Panc1 (cell line): Measurements from ENCODE around the gene MDM1. TPM values are rescaled to one million over a fixed set of nuclear protein-coding genes. Genes with fewer than 3 reads are reported as not detected.
A peak's percentile ranks its signal among the peaks of the same experiment; 100 is the strongest.

Source experiments
- ATAC-seq: fragments of 200-7000 bp; cut with Tn5 transposase; 2 replicates; pipeline ENCODE4 v1.9.1; 2020; ENCODE audit warnings: mild to moderate bottlenecking, moderate library complexity
- BruUV-seq: library from RNA; stranded (reverse); fragments of 400-500 nt; replicated peaks from 2 replicates; lab custom pipeline; 2021; lab: Mats Ljungman, UMichigan
- CTCF ChIA-PET: fragments of 300-600 bp; sonication (Branson Sonifier 250); formaldehyde crosslinking; loops from one replicate; lab custom pipeline; 2022; ENCODE audit warnings: antibody characterized with exemption; lab: Charles Lee
- POLR2A ChIA-PET: fragments of 300-600 bp; sonication (Branson Sonifier 250); formaldehyde crosslinking; loops from one replicate; lab custom pipeline; 2022; ENCODE audit warnings: antibody characterized with exemption; lab: Charles Lee
- DNase-seq: peaks from one replicate; pipeline ENCODE4 v3.0.0-alpha.2; 2010; ENCODE audit warnings: low read depth, low spot score
- H3K27ac ChIP-seq: 2 replicates; pipeline ENCODE4 v1.5.1; 2011; ENCODE audit warnings: mild to moderate bottlenecking, low read length, inconsistent platforms
- H3K27me3 ChIP-seq: fragments of 200-500 bp; sonication (Bioruptor generic); 2 replicates; pipeline ENCODE4 v1.6.0; 2014; ENCODE audit warnings: low read length, inconsistent platforms; ENCODE audit not compliant: control insufficient read depth, insufficient read depth
- H3K36me3 ChIP-seq: fragments of 200-500 bp; sonication (Bioruptor generic); 2 replicates; pipeline ENCODE4 v1.5.1; 2014; ENCODE audit warnings: inconsistent platforms, mild to moderate bottlenecking, low read length, moderate library complexity; ENCODE audit not compliant: control insufficient read depth, insufficient read depth
- H3K4me1 ChIP-seq: 2 replicates; pipeline ENCODE4 v1.5.1; 2011; ENCODE audit warnings: inconsistent platforms, mild to moderate bottlenecking, low read length, moderate library complexity; ENCODE audit not compliant: control insufficient read depth, insufficient read depth
- H3K4me3 ChIP-seq, 2 experiments: 2 replicates each; pipeline ENCODE4 v1.5.1; 2011 to 2012; ENCODE audit warnings: low read depth in 2 of 2, low read length in 2 of 2, mild to moderate bottlenecking in 2 of 2, inconsistent platforms in 1 of 2, moderate library complexity in 1 of 2
- H3K9me3 ChIP-seq: fragments of 200-500 bp; sonication (Bioruptor generic); 2 replicates; pipeline ENCODE4 v1.5.1; 2014; ENCODE audit warnings: low read depth, mild to moderate bottlenecking, inconsistent platforms, low read length, moderate library complexity; ENCODE audit not compliant: control insufficient read depth, insufficient read depth
- SIN3A ChIP-seq: IDR thresholded peaks from 2 replicates; pipeline ENCODE4 v1.6.1; 2012; ENCODE audit warnings: low read depth, mild to moderate bottlenecking, low read length, moderate library complexity, borderline replicate concordance; ENCODE audit not compliant: insufficient read depth
- TCF7L2 ChIP-seq: IDR thresholded peaks from 2 replicates; pipeline ENCODE4 v1.6.1; 2011; ENCODE audit warnings: mild to moderate bottlenecking, low read depth, low read length, inconsistent platforms
- in situ Hi-C: cut with HindIII; loops from 2 replicates; pipeline ENCODE4 v1.10.0; 2016; ENCODE audit warnings: low sequenced_read_pairs, low pct_unique_long_range_greater_than_20kb
- intact Hi-C: fragments of 100-400 bp; cut with micrococcal nuclease; formaldehyde crosslinking; loops from one replicate; pipeline ENCODE4 v1.10.0; 2022; ENCODE audit not compliant: unreplicated experiment
- total RNA-seq: library from RNA; stranded (reverse); gene quantifications from one replicate; pipeline ENCODE4 v1.2.1, GENCODE V29; 2021; ENCODE audit not compliant: unreplicated experiment
- TF ChIP-seq, protein P1 (sequence below): fragments of 450-650 bp; IDR thresholded peaks from 2 replicates; pipeline ENCODE4 v1.5.1; 2017; ENCODE audit warnings: mild to moderate bottlenecking
- TF ChIP-seq, protein P2 (sequence below), 2 experiments: IDR thresholded peaks; 2 replicates each; pipeline ENCODE4 v1.6.1; 2011 to 2012; ENCODE audit warnings: low read depth in 2 of 2, control low read depth in 1 of 2, low read length in 1 of 2, mild to moderate bottlenecking in 1 of 2, moderate library complexity in 1 of 2; ENCODE audit not compliant: insufficient read depth in 1 of 2

Gene MDM1
- total RNA-seq, 1 experiment from 2014 or later = 17.8 TPM

DNA sequence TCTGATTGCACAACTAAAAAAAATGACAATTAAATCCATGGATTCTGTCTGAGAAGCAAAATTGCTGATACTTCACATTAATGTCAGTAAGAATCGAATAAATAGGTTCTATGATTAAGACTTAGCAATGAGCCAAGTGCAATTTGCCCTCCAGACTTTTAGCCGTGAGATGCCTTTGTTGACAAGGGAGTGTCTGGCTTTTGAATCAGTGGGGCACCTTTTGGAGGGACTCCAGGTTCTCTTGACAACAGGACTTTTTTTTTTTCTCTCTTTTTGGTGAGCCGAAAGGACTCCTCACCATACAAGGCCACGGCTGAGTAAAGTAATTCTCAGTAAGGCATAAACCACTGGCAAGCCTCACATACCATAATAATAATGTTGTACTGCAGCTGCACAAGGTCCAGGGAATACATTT is 4.7 kb upstream of the MDM1 start:
- intact Hi-C loops = loop anchor here (10.0 kb wide), 1 partner anchor 228 kb away; no protein-coding TSS in a partner anchor
- no peak for DNase-seq
- H3K9me3 ChIP-seq = no peaks in the 10 kb centered on the region
- ATAC-seq = no peak
- peak; percentile 45; the same call in 1 of the 2 replicates for TF ChIP-seq TCF7L2
- TF ChIP-seq, protein P1, sequence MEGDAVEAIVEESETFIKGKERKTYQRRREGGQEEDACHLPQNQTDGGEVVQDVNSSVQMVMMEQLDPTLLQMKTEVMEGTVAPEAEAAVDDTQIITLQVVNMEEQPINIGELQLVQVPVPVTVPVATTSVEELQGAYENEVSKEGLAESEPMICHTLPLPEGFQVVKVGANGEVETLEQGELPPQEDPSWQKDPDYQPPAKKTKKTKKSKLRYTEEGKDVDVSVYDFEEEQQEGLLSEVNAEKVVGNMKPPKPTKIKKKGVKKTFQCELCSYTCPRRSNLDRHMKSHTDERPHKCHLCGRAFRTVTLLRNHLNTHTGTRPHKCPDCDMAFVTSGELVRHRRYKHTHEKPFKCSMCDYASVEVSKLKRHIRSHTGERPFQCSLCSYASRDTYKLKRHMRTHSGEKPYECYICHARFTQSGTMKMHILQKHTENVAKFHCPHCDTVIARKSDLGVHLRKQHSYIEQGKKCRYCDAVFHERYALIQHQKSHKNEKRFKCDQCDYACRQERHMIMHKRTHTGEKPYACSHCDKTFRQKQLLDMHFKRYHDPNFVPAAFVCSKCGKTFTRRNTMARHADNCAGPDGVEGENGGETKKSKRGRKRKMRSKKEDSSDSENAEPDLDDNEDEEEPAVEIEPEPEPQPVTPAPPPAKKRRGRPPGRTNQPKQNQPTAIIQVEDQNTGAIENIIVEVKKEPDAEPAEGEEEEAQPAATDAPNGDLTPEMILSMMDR = no peak
- H3K27me3 ChIP-seq = no peaks in the 10 kb centered on the region
- BruUV-seq = no TSS peak
- H3K4me3 ChIP-seq = no peak overlapping the region
- in situ Hi-C loops = no loop called here
- H3K27ac ChIP-seq = peak overlapping the region; percentile 95
- ChIA-PET POLR2A (interaction anchor here (0.7 to 1.0 kb wide), 2 partner anchors 12 to 146 kb away, joined by 3 to 4 read pairs; no protein-coding TSS in a partner anchor), CTCF (no interaction called here)
- H3K4me1 ChIP-seq = peaks cover 51% of the 10 kb centered on the region
- peaks cover under 1% of the 10 kb centered on the region; the same call in 1 of the 2 replicates for H3K36me3 ChIP-seq

DNA sequence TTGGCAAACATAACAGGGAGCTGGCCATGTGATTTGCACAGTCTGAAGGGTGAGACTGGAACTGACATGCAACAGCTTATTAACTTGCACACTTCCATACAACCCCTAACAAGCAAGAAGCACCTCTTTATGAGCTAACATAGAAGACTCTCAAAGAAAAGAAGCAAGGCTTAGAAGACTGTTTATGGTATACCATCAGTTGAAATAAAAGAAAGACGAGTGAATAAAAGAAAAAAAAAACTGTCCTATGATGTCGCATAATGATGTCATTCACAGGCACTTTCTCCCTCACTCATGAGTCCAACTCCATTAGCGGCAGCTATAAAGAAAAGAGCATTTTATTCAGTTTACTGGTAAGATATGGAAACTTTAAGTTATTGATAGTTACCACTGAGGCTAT is 3.3 kb upstream of the MDM1 start:
- Histone ChIP-seq H3K27ac (peak overlapping the region; percentile 95), H3K27me3 (no peaks in the 10 kb centered on the region)

More for the DNA sequence above, 3.3 kb upstream of the MDM1 start:
- H3K9me3 ChIP-seq = no peaks in the 10 kb centered on the region
- BruUV-seq = no TSS peak
- H3K4me3 ChIP-seq = no peak overlapping the region
- in situ Hi-C loops (no loop called here), intact Hi-C loops (loop anchor here (10.0 kb wide), 1 partner anchor 229 kb away; no protein-coding TSS in a partner anchor)
- ATAC-seq (no peak), DNase-seq (no peak)
- H3K4me1 ChIP-seq = peaks cover 60% of the 10 kb centered on the region
- CTCF ChIA-PET = interaction anchor here (0.5 kb wide), 1 partner anchor 401 kb away, joined by 12 read pairs; no protein-coding TSS in a partner anchor
- TF ChIP-seq, protein P1 = no peak
- no peak for TF ChIP-seq SIN3A
- TF ChIP-seq, protein P2, sequence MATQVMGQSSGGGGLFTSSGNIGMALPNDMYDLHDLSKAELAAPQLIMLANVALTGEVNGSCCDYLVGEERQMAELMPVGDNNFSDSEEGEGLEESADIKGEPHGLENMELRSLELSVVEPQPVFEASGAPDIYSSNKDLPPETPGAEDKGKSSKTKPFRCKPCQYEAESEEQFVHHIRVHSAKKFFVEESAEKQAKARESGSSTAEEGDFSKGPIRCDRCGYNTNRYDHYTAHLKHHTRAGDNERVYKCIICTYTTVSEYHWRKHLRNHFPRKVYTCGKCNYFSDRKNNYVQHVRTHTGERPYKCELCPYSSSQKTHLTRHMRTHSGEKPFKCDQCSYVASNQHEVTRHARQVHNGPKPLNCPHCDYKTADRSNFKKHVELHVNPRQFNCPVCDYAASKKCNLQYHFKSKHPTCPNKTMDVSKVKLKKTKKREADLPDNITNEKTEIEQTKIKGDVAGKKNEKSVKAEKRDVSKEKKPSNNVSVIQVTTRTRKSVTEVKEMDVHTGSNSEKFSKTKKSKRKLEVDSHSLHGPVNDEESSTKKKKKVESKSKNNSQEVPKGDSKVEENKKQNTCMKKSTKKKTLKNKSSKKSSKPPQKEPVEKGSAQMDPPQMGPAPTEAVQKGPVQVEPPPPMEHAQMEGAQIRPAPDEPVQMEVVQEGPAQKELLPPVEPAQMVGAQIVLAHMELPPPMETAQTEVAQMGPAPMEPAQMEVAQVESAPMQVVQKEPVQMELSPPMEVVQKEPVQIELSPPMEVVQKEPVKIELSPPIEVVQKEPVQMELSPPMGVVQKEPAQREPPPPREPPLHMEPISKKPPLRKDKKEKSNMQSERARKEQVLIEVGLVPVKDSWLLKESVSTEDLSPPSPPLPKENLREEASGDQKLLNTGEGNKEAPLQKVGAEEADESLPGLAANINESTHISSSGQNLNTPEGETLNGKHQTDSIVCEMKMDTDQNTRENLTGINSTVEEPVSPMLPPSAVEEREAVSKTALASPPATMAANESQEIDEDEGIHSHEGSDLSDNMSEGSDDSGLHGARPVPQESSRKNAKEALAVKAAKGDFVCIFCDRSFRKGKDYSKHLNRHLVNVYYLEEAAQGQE (IDR thresholded peaks at IDR 0.05; ENCODE audit: insufficient read depth in 1 of 2, low read depth in 2 of 2, low read length in 1 of 2) = no peak
- POLR2A ChIA-PET = interaction anchor here (0.6 to 0.9 kb wide), 2 partner anchors 275 to 276 kb away, joined by 3 to 4 read pairs; no protein-coding TSS in a partner anchor
- H3K36me3 ChIP-seq = peaks cover 2% of the 10 kb centered on the region; the same call in 1 of the 2 replicates
